Mammary epithelial cell (primary cell): ENCODE results near the gene UBE2J2.

Source experiments
- EZH2 ChIP-seq: IDR thresholded peaks from 2 replicates; pipeline ENCODE4 v1.6.1; 2012; ENCODE audit warnings: low read length, inconsistent platforms, borderline replicate concordance
- TF ChIP-seq, protein P1 (sequence below), 2 donors: IDR thresholded peaks in 1 of 2; conservative IDR thresholded peaks in 1 of 2; 2 replicates each; pipeline ENCODE4 v1.5.1; 2011 to 2012; ENCODE audit warnings: inconsistent platforms in 2 of 2, low read length in 2 of 2, mild to moderate bottlenecking in 2 of 2, control low read depth in 1 of 2, low read depth in 1 of 2; ENCODE audit not compliant: insufficient read depth in 1 of 2; ENCODE audit errors: extremely low read depth in 1 of 2

- TF ChIP-seq, protein P1, sequence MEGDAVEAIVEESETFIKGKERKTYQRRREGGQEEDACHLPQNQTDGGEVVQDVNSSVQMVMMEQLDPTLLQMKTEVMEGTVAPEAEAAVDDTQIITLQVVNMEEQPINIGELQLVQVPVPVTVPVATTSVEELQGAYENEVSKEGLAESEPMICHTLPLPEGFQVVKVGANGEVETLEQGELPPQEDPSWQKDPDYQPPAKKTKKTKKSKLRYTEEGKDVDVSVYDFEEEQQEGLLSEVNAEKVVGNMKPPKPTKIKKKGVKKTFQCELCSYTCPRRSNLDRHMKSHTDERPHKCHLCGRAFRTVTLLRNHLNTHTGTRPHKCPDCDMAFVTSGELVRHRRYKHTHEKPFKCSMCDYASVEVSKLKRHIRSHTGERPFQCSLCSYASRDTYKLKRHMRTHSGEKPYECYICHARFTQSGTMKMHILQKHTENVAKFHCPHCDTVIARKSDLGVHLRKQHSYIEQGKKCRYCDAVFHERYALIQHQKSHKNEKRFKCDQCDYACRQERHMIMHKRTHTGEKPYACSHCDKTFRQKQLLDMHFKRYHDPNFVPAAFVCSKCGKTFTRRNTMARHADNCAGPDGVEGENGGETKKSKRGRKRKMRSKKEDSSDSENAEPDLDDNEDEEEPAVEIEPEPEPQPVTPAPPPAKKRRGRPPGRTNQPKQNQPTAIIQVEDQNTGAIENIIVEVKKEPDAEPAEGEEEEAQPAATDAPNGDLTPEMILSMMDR (conservative IDR thresholded peaks at IDR 0.05 in 1 of 2, IDR thresholded peaks at IDR 0.05 in 1 of 2; ENCODE audit: extremely low read depth in 1 of 2, insufficient read depth in 1 of 2, low read depth in 1 of 2, low read length in 2 of 2), result no peak
- no peak for TF ChIP-seq EZH2
Measured at GRCh38 chr1:1274931-1275431, 1.3 kb upstream of the UBE2J2 start.
